NCI-H1436 treated with DMSO at 0.1 percent for 48 hours (cell line): ENCODE measurements around the gene ZNF341.
"Not testable (repeated sequence)": the region's sequence is repeated elsewhere in the genome, so short reads cannot be mapped to it uniquely, and the experiment has no call there.

Experiments
- DNase-seq: peaks from one replicate; lab custom pipeline; 2025; lab: John Stamatoyannopoulos, UW

The ZNF341 gene

GRCh38 chr20:33731693-33732165 is at the start of gene ZNF341:
Gene ZNF341 (plus strand): TSS chr20:33731996. CDS start chr20:33732022, 26 bp downstream.
- DNase-seq: no peak

- no peak for DNase-seq
Measured at GRCh38 chr20:33684533-33685327, 47.1 kb upstream of the ZNF341 start.

GRCh38 chr20:33685328-33686099 is 46.3 kb upstream of the ZNF341 start:
- no peak for DNase-seq

- DNase-seq: peak; percentile 74
Measured at GRCh38 chr20:33686100-33686983, 45.5 kb upstream of the ZNF341 start, which contains the start of gene E2F1. Gene E2F1 (minus strand): TSS chr20:33686385. CDS start chr20:33686264, 121 bp downstream.

- no peak for DNase-seq
Measured at GRCh38 chr20:33686984-33687366, 44.8 kb upstream of the ZNF341 start.

- DNase-seq: no peak
Measured at GRCh38 chr20:33687370-33687915, 44.4 kb upstream of the ZNF341 start.

- no peak for DNase-seq
Measured at GRCh38 chr20:33687993-33688937, 43.5 kb upstream of the ZNF341 start.

GRCh38 chr20:33688938-33689424 is 42.8 kb upstream of the ZNF341 start:
- DNase-seq: no peak

GRCh38 chr20:33689493-33689892 is 42.3 kb upstream of the ZNF341 start:
- no peak for DNase-seq

GRCh38 chr20:33689973-33690372 is 41.8 kb upstream of the ZNF341 start:
- DNase-seq: no peak

- DNase-seq: no peak
Measured at GRCh38 chr20:33693289-33693688, 38.5 kb upstream of the ZNF341 start.

- DNase-seq: no peak
Measured at GRCh38 chr20:33693741-33694638, 37.8 kb upstream of the ZNF341 start.

GRCh38 chr20:33694639-33695012 is 37.2 kb upstream of the ZNF341 start:
- DNase-seq: no peak

- no peak for DNase-seq
Measured at GRCh38 chr20:33696448-33696847, 35.3 kb upstream of the ZNF341 start.

GRCh38 chr20:33697129-33697528 is 34.7 kb upstream of the ZNF341 start:
- DNase-seq: no peak

GRCh38 chr20:33698966-33699365 is 32.8 kb upstream of the ZNF341 start:
- not testable (repeated sequence) for DNase-seq

- DNase-seq: not testable (repeated sequence)
Measured at GRCh38 chr20:33700696-33701441, 30.9 kb upstream of the ZNF341 start.

GRCh38 chr20:33701629-33702450 is 30.0 kb upstream of the ZNF341 start:
- DNase-seq: no peak
